Activated B cell treated with CpG ODN at 0.5 μM for 24 hours (primary cell): ENCODE measurements around the gene MAP1LC3B2. TPM values are rescaled to one million over a fixed set of nuclear protein-coding genes. Genes with fewer than 3 reads are reported as not detected.

ENCODE experiments used
- ATAC-seq: fragments of 200-7000 bp; cut with Tn5 transposase; one replicate; pipeline ENCODE4 v1.10.0; 2021; ENCODE audit warnings: low read depth, mild to moderate bottlenecking, moderate library complexity
- CTCF ChIA-PET: fragments of 350-600 bp; sonication (Branson Sonifier 250); formaldehyde crosslinking; loops from one replicate; lab custom pipeline; 2021; ENCODE audit warnings: antibody characterized with exemption; lab: Charles Lee
- POLR2A ChIA-PET: fragments of 350-600 bp; sonication (Branson Sonifier 250); formaldehyde crosslinking; loops from one replicate; lab custom pipeline; 2021; ENCODE audit warnings: antibody characterized with exemption; lab: Charles Lee
- DNase-seq: peaks from one replicate; pipeline ENCODE4 v3.0.0; 2022
- H3K27ac Mint-ChIP-seq: one replicate; pipeline ENCODE4 v1.8.0; 2020; ENCODE audit warnings: mixed read lengths
- H3K27me3 Mint-ChIP-seq: one replicate; pipeline ENCODE4 v1.8.0; 2021; ENCODE audit warnings: mixed read lengths
- H3K36me3 Mint-ChIP-seq: one replicate; pipeline ENCODE4 v1.8.0; 2021; ENCODE audit warnings: low read depth, mixed read lengths
- H3K4me1 Mint-ChIP-seq: one replicate; pipeline ENCODE4 v1.8.0; 2021; ENCODE audit warnings: mixed read lengths
- H3K4me3 Mint-ChIP-seq: one replicate; pipeline ENCODE4 v1.8.0; 2020; ENCODE audit warnings: mild to moderate bottlenecking, mixed read lengths
- H3K9me3 Mint-ChIP-seq: one replicate; pipeline ENCODE4 v1.8.0; 2020; ENCODE audit warnings: mixed read lengths
- CTCF ChIP-seq: fragments of 200-600 bp; IDR thresholded peaks from one replicate; pipeline ENCODE4 v1.8.0; 2022; ENCODE audit warnings: antibody characterized with exemption, mild to moderate bottlenecking
- intact Hi-C: fragments of 100-400 bp; cut with micrococcal nuclease; formaldehyde crosslinking; loops from one replicate; pipeline ENCODE4 v1.15.1; 2024
- total RNA-seq: library from RNA; stranded (reverse); gene quantifications from 2 replicates; pipeline ENCODE4 v1.2.3, GENCODE V29; 2022

MAP1LC3B2 gene
- total RNA-seq, 1 donor from 2014 or later: 1.9 TPM

- Mint-ChIP-seq H3K36me3 (no peaks in the 10 kb centered on the region), H3K4me3 (no peak overlapping the region), H3K27me3 (no peaks in the 10 kb centered on the region), H3K4me1 (peaks cover 56% of the 10 kb centered on the region), H3K9me3 (no peaks in the 10 kb centered on the region), H3K27ac (no peak overlapping the region)
- POLR2A ChIA-PET: interaction anchor here (0.9 kb wide), 1 partner anchor 36 kb away, joined by 3 read pairs; the partner anchor contains the start of gene MAP1LC3B2
- TF ChIP-seq CTCF: no peak
- DNase-seq (no peak), ATAC-seq (no peak)
- intact Hi-C loops: loop anchor here (2.0 kb wide), 1 partner anchor 86 kb away; no protein-coding TSS in a partner anchor
- CTCF ChIA-PET: no interaction called here
These were observed 36.0 kb downstream of the MAP1LC3B2 start for GRCh38 chr12:116595186-116595585.

GRCh38 chr12:116595672-116596071 lies 36.5 kb downstream of the MAP1LC3B2 start:
- ChIA-PET CTCF (no interaction called here), POLR2A (interaction anchor here (0.9 kb wide), 1 partner anchor 36 kb away, joined by 3 read pairs; the partner anchor contains the start of gene MAP1LC3B2)
- H3K4me3 Mint-ChIP-seq: no peak overlapping the region
- H3K27me3 Mint-ChIP-seq: no peaks in the 10 kb centered on the region
- no peak for TF ChIP-seq CTCF
- DNase-seq (no peak), ATAC-seq (no peak)
- H3K27ac Mint-ChIP-seq: no peak overlapping the region
- H3K36me3 Mint-ChIP-seq: no peaks in the 10 kb centered on the region
- no peaks in the 10 kb centered on the region for H3K9me3 Mint-ChIP-seq
- intact Hi-C loops: loop anchor here (2.0 kb wide), 1 partner anchor 87 kb away; no protein-coding TSS in a partner anchor
- H3K4me1 Mint-ChIP-seq: peaks cover 51% of the 10 kb centered on the region

DNA sequence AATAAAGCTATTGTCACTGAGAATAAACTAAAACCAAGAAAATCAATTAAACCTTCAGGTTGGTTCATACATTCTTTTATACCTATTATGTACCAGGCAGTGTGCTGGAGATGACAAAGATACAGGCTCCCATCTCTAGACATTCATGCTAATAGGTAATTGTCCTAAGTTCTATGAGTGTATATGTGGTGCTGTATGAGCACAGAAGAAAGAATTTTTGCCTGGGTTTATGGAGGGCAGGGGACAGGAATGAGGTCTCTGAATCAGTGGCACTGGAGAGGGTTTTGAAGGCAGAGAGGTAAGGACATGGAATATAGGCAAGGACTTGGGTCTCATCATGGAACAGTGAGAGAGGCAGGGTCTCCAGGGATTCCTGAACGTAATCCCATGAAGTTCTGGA lies 38.7 kb downstream of the MAP1LC3B2 start:
- no peaks in the 10 kb centered on the region for H3K9me3 Mint-ChIP-seq
- ChIA-PET CTCF (interaction anchor here (0.6 to 1.3 kb wide), 5 partner anchors 39 to 600 kb away, joined by 3 to 5 read pairs (median 3); no protein-coding TSS in a partner anchor), POLR2A (no interaction called here)
- H3K27ac Mint-ChIP-seq: no peak overlapping the region
- peaks cover 36% of the 10 kb centered on the region for H3K4me1 Mint-ChIP-seq
- H3K4me3 Mint-ChIP-seq: no peak overlapping the region
- intact Hi-C loops: loop anchor here (2.0 kb wide), 2 partner anchors 531 to 583 kb away; no protein-coding TSS in a partner anchor
- TF ChIP-seq CTCF: no peak
- ATAC-seq: no peak
- DNase-seq: no peak
- no peaks in the 10 kb centered on the region for H3K27me3 Mint-ChIP-seq
- H3K36me3 Mint-ChIP-seq: no peaks in the 10 kb centered on the region

GRCh38 chr12:116598311-116599284 lies 39.4 kb downstream of the MAP1LC3B2 start:
- intact Hi-C loops: loop anchor here (1.0 to 2.0 kb wide), 6 partner anchors 262 to 584 kb away; partner anchors contain the start of gene MED13L
- Mint-ChIP-seq H3K4me3 (no peak overlapping the region), H3K27ac (no peak overlapping the region), H3K27me3 (no peaks in the 10 kb centered on the region), H3K36me3 (no peaks in the 10 kb centered on the region), H3K4me1 (peaks cover 35% of the 10 kb centered on the region), H3K9me3 (no peaks in the 10 kb centered on the region)
- TF ChIP-seq CTCF: no peak
- DNase-seq (no peak), ATAC-seq (no peak)
- POLR2A ChIA-PET: interaction anchor here (0.6 to 2.2 kb wide), 2 partner anchors 39 to 128 kb away, joined by 3 to 10 read pairs; partner anchors contain the start of gene MAP1LC3B2
- CTCF ChIA-PET: interaction anchor here (0.6 to 4.2 kb wide), 11 partner anchors 39 to 531 kb away, joined by 3 to 24 read pairs (median 8); partner anchors contain the start of gene MAP1LC3B2
